ENCODE measurements around the gene MYO15A. TPM values are rescaled to one million over a fixed set of nuclear protein-coding genes. Genes with fewer than 3 reads are reported as not detected.

MYO15A gene
- total RNA-seq, 1 donor = 0.45 TPM

DNA sequence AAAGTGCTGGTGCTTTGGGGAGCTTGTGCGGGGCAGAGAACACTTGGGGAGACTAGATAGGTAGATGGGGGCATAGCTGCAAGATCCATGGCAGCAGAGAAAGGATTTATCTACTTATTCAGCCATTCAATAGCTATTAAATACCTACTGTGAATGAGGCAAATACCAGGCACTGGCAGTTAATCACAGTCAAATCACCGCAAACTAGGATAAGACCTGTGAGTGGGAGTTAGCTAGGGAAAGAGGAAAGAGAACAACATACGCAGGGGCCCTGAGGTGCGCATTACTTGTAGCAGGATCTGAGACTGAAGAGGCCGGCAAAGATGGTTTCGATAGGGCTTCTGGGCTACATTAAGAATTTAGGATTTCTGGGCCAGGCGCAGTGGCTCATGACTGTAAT, 71.2 kb downstream of the MYO15A start:
- no peak for DNase-seq (ENCODE audit: low read depth)
- TF ChIP-seq, protein P1, sequence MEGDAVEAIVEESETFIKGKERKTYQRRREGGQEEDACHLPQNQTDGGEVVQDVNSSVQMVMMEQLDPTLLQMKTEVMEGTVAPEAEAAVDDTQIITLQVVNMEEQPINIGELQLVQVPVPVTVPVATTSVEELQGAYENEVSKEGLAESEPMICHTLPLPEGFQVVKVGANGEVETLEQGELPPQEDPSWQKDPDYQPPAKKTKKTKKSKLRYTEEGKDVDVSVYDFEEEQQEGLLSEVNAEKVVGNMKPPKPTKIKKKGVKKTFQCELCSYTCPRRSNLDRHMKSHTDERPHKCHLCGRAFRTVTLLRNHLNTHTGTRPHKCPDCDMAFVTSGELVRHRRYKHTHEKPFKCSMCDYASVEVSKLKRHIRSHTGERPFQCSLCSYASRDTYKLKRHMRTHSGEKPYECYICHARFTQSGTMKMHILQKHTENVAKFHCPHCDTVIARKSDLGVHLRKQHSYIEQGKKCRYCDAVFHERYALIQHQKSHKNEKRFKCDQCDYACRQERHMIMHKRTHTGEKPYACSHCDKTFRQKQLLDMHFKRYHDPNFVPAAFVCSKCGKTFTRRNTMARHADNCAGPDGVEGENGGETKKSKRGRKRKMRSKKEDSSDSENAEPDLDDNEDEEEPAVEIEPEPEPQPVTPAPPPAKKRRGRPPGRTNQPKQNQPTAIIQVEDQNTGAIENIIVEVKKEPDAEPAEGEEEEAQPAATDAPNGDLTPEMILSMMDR (IDR thresholded peaks at IDR 0.05; ENCODE audit: insufficient read depth, low read length) = no peak
- H3K4me3 ChIP-seq (ENCODE audit: low read depth, low read length) = no peak overlapping the region

DNA sequence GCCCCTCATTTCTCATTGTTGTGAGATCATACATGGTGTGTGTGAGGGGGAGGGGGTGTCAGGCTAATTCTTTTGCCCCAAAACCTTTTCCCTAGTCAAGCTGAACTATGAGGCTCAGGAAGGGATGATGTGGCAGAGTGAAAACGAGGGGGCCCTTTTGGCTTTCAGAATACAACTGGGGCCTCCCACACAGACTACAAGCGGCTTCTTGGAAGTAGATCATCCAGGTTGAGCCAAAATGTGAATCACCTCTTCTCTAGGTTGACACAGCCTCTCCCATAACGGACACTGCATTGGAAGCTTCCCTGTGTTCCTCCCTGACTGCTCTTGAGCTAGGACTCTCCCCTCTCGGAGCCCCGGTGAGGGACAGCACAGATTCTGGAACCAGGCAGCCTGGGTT, 72.8 kb downstream of the MYO15A start:
- no peak overlapping the region for H3K4me3 ChIP-seq (ENCODE audit: low read depth, low read length)
- TF ChIP-seq, protein P1 (IDR thresholded peaks at IDR 0.05; ENCODE audit: insufficient read depth, low read length) = no peak
- DNase-seq (ENCODE audit: low read depth) = peak; percentile 72

DNA sequence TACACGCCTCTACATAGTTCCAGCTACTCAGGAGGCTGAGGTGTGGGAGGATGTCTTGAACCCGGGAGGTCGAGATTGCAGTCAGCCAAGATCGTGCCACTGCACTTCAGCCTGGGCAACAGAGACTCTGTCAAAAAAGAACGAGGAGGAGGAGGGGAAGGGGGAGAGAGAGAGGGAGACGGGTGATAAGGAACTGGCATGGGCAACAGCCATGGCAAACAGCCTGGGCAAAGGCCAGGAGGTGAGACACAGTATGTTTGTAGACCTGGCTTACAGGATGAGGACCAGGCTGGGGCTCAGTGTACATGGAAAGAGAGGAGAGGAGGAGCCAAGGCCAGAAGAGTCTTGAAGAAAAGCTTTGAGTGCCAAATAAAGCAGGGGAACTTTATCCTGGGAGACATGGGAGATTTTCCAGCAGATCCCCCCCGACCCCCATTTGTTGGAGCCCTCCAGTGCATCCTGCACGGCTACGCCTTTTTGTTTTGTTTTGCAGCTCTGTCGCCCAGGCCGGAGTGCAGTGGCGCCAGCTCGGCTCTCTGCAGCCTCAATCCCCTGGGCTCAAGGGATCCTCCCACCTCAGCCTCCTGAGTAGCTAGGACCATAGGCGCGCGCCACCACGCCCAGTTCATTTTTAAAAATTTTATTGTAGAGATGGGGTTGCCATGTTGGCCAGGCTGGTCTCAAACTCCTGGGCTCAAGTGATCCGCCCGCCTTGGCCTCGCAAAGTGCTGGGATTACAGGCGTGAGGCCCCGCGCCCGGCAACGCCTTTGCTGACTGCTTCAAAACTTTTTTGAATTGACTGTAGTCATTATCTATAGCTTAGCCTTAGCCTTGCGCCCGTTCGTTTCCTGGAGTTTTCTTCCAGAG, 73.8 kb downstream of the MYO15A start:
- peak; percentile 27 for DNase-seq (ENCODE audit: low read depth)
- peak overlapping the region; percentile 89 for H3K4me3 ChIP-seq (ENCODE audit: low read depth, low read length)
- TF ChIP-seq, protein P1 (IDR thresholded peaks at IDR 0.05; ENCODE audit: insufficient read depth, low read length) = no peak

DNA sequence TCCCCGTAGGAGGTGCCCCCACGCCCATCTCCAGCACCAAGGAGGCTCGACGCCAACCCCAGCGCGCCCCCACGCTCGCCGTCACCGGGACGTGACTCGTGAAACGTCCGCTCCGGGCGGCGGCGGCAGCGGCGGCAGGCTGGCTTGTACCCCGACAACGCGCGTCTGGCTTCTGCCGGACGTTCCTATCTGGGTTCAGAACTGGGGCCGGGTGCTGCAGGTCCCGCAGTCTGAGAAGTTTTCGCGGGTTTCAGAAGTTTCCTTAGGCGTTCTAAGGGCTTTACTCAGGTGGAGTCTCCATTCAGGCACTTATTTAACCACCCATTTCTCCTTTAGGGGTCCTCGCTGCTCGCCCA, 74.4 kb downstream of the MYO15A start:
- TF ChIP-seq, protein P1 (IDR thresholded peaks at IDR 0.05; ENCODE audit: insufficient read depth, low read length) = no peak
- H3K4me3 ChIP-seq (ENCODE audit: low read depth, low read length) = peak overlapping the region; percentile 89
- DNase-seq (ENCODE audit: low read depth) = no peak

DNA sequence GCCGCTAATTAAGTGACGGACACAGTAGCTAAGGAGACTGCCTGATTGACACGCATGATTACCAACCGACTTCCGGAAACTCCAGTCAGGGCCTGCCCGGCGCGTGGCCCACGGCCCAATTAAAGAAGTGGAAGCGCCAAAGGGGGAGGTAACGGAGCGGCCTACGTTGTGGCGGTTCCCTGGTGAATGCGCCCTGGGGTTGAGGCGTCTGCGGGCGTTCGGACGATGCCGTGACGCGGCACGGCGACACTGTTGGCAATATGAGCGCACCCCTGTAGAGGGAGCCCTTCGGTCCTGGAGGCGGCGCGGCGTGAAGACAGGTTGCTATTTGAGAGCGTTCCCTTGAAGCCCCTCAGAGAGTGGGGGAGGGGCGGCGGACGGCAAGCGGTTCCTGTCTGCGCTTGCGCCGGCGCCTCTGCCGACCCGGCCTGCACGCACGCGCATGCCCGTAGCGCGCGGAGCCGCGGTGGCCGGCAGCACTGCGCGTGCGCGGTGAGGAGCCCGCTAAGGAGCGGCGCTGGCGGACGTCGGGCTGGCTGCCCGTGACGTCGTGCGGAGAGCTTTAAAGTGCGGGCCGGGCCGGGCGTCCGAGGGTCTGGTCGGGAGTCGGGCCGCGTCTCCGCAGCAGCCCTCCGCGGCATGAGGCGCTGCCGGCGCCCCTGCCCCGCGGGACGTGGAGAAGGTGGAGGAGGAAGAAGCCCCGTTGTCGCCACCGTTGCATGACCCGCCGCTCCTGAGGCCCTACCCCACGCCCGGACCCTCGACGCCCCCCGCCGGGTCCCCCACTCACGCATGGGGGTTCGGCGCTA, 75.0 kb downstream of the MYO15A start, which contains the start of gene ALKBH5:
ALKBH5 (plus strand) TSS at position 495 of the 809 bp plus-strand sequence. CDS start 416 bp downstream, outside the sequence.
- peak within 1 kb of the TSS; percentile 89 for H3K4me3 ChIP-seq (ENCODE audit: low read depth, low read length)
- peak; percentile 100 for DNase-seq (ENCODE audit: low read depth)
- TF ChIP-seq, protein P1 (IDR thresholded peaks at IDR 0.05; ENCODE audit: insufficient read depth, low read length) = peak; percentile 48

DNA sequence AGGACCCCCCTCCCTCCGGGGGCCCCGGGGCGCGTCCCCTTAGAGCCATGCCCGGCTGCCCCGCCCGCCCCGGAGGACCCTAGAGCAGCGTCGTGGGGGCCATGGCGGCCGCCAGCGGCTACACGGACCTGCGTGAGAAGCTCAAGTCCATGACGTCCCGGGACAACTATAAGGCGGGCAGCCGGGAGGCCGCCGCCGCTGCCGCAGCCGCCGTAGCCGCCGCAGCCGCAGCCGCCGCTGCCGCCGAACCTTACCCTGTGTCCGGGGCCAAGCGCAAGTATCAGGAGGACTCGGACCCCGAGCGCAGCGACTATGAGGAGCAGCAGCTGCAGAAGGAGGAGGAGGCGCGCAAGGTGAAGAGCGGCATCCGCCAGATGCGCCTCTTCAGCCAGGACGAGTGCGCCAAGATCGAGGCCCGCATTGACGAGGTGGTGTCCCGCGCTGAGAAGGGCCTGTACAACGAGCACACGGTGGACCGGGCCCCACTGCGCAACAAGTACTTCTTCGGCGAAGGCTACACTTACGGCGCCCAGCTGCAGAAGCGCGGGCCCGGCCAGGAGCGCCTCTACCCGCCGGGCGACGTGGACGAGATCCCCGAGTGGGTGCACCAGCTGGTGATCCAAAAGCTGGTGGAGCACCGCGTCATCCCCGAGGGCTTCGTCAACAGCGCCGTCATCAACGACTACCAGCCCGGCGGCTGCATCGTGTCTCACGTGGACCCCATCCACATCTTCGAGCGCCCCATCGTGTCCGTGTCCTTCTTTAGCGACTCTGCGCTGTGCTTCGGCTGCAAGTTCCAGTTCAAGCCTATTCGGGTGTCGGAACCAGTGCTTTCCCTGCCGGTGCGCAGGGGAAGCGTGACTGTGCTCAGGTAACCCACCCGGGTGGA, 75.8 kb downstream of the MYO15A start:
- TF ChIP-seq, protein P1 (IDR thresholded peaks at IDR 0.05; ENCODE audit: insufficient read depth, low read length) = no peak
- DNase-seq (ENCODE audit: low read depth) = peak; percentile 42

More for the DNA sequence above, 75.8 kb downstream of the MYO15A start:
- peak overlapping the region; percentile 89 for H3K4me3 ChIP-seq (ENCODE audit: low read depth, low read length)
